ENCODE results near the gene ROCK2. TPM values are rescaled to one million over a fixed set of nuclear protein-coding genes. Genes with fewer than 3 reads are reported as not detected.

Gene ROCK2
- total and polyA plus RNA-seq, 2 of the 8 experiments (the other 6 are each of a cell fraction or from before 2014, with no cell fraction given): 2.7 to 29.0 TPM

DNA sequence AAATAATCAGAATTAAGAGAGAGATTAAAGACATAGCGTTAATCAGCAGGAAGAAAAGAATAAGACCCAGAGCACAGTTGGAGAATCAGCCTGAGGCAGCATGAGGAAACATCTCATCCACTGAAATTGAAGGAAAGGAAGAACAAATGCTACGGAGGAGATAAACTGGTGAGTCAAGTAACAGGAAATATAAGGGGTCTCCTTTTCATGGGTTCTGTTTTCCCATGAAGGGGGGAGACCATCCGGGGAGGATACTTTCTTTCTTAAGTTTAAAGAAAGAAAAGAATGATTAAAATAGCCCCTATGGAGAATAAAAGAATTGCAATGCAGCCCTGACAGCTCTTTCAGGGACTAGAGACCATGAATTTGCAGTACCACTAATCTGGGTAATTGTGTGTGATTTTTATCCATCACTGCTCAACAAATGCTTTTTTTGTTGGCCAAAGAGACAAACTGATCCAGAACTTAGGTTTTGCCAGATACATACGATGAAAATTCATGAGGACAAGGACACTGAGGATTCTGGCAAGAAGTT lies 17.7 kb downstream of the ROCK2 start (continued):
- TF ChIP-seq EP300 (IDR thresholded peaks at IDR 0.05; ENCODE audit: borderline replicate concordance in 1 of 2, low read depth in 2 of 2, low read length in 2 of 2) (no peak), TAF1 (IDR thresholded peaks at IDR 0.05; ENCODE audit: low read depth, low read length) (no peak), TCF12 (IDR thresholded peaks at IDR 0.05; ENCODE audit: low read depth, low read length) (no peak), RBBP5 (IDR thresholded peaks at IDR 0.05; ENCODE audit: borderline replicate concordance, low read depth, low read length) (no peak), SIRT6 (IDR thresholded peaks at IDR 0.05; ENCODE audit: low read length) (no peak), RNF2 (IDR thresholded peaks at IDR 0.05; ENCODE audit: borderline replicate concordance, low read depth, low read length, missing control alignments, poor library complexity, severe bottlenecking) (no peak)

Measured in H1 (cell line).